ENCODE results near the gene CCDC117. TPM values are rescaled to one million over a fixed set of nuclear protein-coding genes. Genes with fewer than 3 reads are reported as not detected.

Gene CCDC117
- total RNA-seq, 1 experiment from 2014 or later = 40.0 TPM

GRCh38 chr22:28736301-28737155, 36.0 kb upstream of the CCDC117 start:
- peak overlapping the region in 1 of 2 experiments; percentile 50; a peak in 3 of 5 replicates for H3K4me3 Mint-ChIP-seq
- peak overlapping the region; percentile 85 to 94 (median 91) for H3K27ac Mint-ChIP-seq

More at GRCh38 chr22:28736301-28737155, 36.0 kb upstream of the CCDC117 start:
- H3K9ac ChIP-seq (ENCODE audit: extremely low read depth, insufficient read length, low read length) = no peak overlapping the region
- H4K91ac ChIP-seq (ENCODE audit: insufficient read length, low read depth, low read length) = no peak overlapping the region
- Mint-ChIP-seq H3K36me3 (ENCODE audit: insufficient read depth in 1 of 3, low read depth in 3 of 3) (peaks cover 29 to 36% (median 33%) of the 10 kb centered on the region in 3 experiments), H3K27me3 (ENCODE audit: low read depth) (no peaks in the 10 kb centered on the region), H3K9me3 (no peaks in the 10 kb centered on the region), H3K4me1 (peaks cover 34 to 43% of the 10 kb centered on the region in 2 experiments)
- DNase-seq = peak; percentile 31
- no peak overlapping the region for H2BK15ac ChIP-seq (ENCODE audit: low read depth, low read length)
- H3T11ph ChIP-seq (ENCODE audit: low read length) = no peak overlapping the region
- no CpG with 5 or more reads among the region's 7 CpGs for WGBS (ENCODE audit: extremely low coverage, insufficient read length, low lambda C conversion rate)
- peaks cover 6% of the 10 kb centered on the region; the same call in 1 of the 2 replicates for H3K4me1 ChIP-seq (ENCODE audit: insufficient read depth, low read length)
- no peaks in the 10 kb centered on the region for H3K27me3 ChIP-seq (ENCODE audit: insufficient read depth, low read length)
- no peak overlapping the region for H2BK20ac ChIP-seq (ENCODE audit: low read depth, low read length, poor library complexity, severe bottlenecking)
- no peaks in the 10 kb centered on the region for H4K20me1 ChIP-seq (ENCODE audit: control insufficient read depth, insufficient read depth, insufficient read length)
- no peak overlapping the region for H3K27ac ChIP-seq (ENCODE audit: insufficient read length, low read depth, low read length)
- TF ChIP-seq CTCF (conservative IDR thresholded peaks at IDR 0.05) = no peak
- H2BK120ac ChIP-seq (ENCODE audit: low read depth, low read length, poor library complexity, severe bottlenecking) = no peak overlapping the region
- H3K4ac ChIP-seq (ENCODE audit: low read depth, low read length) = no peak overlapping the region
- H2BK5ac ChIP-seq (ENCODE audit: insufficient read length, low read length) = no peak overlapping the region
- no peak overlapping the region for H4K5ac ChIP-seq (ENCODE audit: insufficient read length, low read depth, low read length)
- H3K56ac ChIP-seq (ENCODE audit: insufficient read length, low read depth, low read length) = no peak overlapping the region
- no peaks in the 10 kb centered on the region for H3K9me3 ChIP-seq (ENCODE audit: control insufficient read depth, low read depth, low read length)
- peaks cover 4% of the 10 kb centered on the region for H3K23me2 ChIP-seq (ENCODE audit: insufficient read length, low read depth, low read length, poor library complexity, severe bottlenecking)
- H4K8ac ChIP-seq (replicated peaks; ENCODE audit: insufficient read length, low read depth, low read length) = no peak overlapping the region
- H3K18ac ChIP-seq (ENCODE audit: insufficient read length, low read depth, low read length) = no peak overlapping the region
- no peak overlapping the region for H2BK12ac ChIP-seq (ENCODE audit: insufficient read length, low read depth, low read length)
- no peak overlapping the region for H3K4me2 ChIP-seq (ENCODE audit: insufficient read depth, insufficient read length, low read length)
- peaks cover 5% of the 10 kb centered on the region for H3K79me1 ChIP-seq (ENCODE audit: insufficient read depth, low read depth, low read length, poor library complexity, severe bottlenecking)
- H3K14ac ChIP-seq (ENCODE audit: insufficient read depth, low read length) = no peak overlapping the region
- H3K23ac ChIP-seq (ENCODE audit: insufficient read length, low read depth, low read length) = no peak overlapping the region
- H2AK5ac ChIP-seq (ENCODE audit: insufficient read length, low read length) = no peak overlapping the region
- H2AFZ ChIP-seq (ENCODE audit: low read length) = no peak overlapping the region
- H3K79me2 ChIP-seq (ENCODE audit: insufficient read depth, low read length) = peaks cover 15% of the 10 kb centered on the region; the same call in 1 of the 2 replicates

Measured in H9 (cell line).